HG02678 (cell line): ENCODE results near the gene TNKS1BP1.
"Not testable (repeated sequence)": the region's sequence is repeated elsewhere in the genome, so short reads cannot be mapped to it uniquely, and the experiment has no call there.

Experiments used
- ATAC-seq: cut with Tn5 transposase; IDR thresholded peaks from one replicate; pipeline ENCODE4 v1.9.1; 2021; ENCODE audit warnings: mild to moderate bottlenecking, moderate library complexity; ENCODE audit not compliant: unreplicated experiment

TNKS1BP1 gene

DNA sequence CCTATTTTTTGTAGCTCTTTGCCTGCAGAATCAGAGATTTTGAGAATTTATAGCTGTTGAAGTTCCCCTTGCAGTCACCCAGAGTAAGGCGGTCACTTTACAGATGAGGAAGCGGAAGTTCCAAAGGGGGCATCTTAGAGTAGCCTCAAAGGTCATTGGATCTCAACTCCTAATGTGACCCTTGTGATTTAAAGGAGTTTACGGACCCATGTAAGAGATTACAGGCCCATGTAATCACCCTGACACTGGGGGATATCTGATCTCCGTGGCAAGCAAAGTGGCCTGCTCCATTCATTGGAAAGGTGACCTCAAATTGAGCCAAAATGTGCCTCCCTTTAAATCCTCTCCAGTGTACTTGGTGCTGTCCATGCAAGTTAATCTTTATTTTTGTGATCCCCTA is 29.1 kb upstream of the TNKS1BP1 start:
- no peak for ATAC-seq

DNA sequence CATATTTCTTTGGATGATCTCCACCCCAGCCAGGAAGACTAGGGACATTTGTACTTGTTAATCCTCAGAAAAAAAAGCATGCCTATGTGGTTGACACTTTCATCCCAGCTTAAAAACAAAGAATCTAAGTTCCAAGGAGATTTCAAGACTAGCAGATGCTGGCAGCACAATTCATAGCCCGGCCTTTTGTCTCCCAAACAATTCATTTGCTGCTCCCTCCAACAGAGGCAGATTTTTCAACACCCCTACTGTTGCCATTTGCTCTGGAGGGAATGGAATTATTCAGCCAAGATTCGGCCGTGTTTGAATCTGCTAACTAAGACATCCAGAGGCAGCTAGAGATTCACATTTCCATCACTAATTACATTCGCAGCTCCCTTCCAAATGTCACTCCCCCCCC is 28.7 kb upstream of the TNKS1BP1 start:
- no peak for ATAC-seq

DNA sequence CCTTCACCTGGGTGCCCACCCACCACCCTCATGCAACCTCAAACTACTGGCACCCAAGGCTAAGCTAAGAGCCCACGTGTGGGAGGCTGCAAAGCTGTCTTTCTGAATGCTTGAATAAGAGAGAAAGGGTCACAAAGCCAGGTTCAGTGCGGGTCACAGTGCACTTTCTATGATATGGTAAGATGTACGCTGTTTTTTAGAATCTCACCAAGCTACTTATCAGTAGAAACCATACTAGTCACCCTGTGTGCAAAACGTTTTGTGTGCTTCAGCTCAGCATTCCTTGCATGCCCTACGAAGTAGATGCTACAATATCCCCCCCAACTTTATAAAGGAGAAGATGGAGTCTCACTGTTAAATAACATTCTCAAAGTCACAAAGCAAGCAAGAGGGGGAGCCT is 28.3 kb upstream of the TNKS1BP1 start:
- no peak for ATAC-seq

DNA sequence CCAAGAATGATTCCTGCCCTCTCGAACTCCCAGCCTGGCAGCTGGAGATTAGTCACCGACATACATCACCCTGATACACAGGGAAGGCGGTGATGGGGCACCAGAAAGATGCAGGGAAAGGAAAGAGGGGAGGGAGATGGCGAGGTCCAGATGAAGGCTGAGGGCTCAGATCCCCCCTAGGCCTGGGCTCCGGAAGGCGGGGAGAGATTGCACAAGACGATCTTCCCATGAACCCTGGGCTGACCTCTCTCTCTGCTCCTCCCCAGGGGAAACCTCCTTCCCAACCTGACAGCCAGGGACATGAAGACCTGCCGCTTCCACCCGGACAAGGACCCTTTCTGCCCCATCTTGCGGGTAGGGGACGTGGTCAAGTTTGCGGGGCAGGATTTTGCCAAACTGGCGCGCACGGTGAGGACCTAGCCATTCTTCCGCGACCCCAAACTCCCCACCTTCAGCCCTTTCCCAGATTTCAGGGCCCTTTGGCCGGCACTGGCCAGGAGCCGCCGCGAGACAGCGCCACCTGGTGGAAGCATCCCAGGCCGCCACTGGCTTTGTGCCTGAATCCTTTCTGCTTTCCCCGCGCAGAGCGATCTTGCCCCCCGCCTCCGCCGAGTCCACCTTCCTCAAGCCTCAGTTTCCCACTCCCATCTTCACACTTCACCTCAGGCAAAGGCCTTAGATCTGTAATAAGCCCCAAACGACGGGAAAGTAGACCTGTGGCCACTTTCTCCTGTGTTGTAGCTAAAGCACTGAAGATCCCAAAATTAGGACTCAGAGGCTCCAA is 24.9 kb upstream of the TNKS1BP1 start:
- ATAC-seq, result no peak

GRCh38 chr11:57348636-57349313 is 24.0 kb upstream of the TNKS1BP1 start:
- ATAC-seq, result no peak

DNA sequence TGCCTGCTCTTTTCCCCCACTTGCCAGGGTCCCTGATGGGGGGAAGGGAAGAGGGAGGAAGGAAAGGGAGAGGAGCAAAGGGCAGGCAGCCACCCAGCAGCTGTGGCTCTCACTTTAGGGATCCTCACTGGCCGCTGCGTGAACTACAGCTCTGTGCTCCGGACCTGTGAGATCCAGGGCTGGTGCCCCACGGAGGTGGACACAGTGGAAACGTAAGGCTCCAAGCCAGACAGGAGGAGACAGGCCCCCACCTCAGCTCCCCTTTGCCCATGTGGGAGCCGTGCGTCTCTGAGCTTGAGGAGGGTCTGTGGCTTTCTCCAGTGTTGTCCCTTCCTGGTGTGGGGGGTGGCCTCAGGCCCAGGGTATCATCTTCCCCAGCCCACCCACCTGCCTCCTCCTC is 23.3 kb upstream of the TNKS1BP1 start:
- no peak for ATAC-seq

DNA sequence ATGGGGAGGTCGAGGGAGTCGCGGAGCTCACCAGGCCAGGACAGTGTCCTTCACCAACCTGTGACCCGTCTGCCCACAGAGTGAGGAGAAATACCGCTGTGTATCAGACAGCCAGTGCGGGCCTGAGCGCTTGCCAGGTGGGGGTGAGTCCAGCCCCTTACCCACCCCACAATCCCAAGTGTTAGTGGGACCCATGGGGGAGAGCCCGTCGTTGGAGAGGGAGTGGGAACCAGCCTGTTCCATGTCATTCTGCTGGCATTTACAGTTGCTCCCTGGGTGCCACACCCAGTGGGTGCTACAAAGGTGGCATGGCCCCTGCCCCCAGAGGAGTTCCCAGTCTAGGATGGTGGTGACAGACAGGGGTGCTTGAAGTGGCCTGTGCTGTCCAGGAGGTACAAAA is 22.6 kb upstream of the TNKS1BP1 start:
- ATAC-seq, result no peak

GRCh38 chr11:57345555-57346211 is 20.9 kb upstream of the TNKS1BP1 start:
- peak; percentile 75 for ATAC-seq

DNA sequence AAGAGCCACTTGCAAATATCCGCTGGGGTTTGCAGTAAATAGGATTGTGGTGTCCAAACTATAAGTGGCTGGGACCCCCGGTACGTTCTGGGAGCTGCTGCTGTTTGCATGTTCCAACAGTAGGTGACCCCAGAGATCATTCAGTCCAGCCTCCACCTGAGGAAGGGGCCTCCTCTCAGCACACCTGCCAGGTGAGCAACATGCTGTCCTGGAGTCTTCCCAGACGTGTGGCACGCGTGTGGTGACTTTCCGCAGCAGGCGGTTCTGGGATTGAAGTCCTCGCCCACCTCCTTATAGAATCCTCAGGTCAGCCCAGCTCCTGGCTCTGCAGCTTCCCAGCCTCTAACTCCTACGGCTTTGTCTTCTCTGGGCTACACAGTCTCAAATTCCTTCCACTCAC is 20.1 kb upstream of the TNKS1BP1 start:
- ATAC-seq, result no peak

DNA sequence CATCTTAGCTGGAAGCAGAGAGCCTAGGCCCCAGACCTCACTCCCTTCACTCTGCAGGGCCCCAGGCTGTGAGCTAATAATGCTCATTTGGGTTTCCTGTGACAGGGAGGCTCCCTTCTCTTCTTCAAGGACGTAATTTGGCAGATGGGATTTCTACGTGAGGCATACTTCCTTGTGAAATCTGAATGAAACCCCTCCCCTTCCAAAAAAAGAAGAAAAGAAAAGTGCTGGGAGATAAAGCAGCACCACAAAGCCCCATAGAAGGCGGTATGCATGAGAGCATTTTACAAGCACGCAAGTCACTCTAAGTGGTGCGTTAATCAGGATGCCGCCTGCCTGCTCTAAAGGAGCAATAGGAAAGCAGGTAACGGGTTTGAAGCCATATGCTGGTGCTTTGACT is 19.1 kb upstream of the TNKS1BP1 start:
- no peak for ATAC-seq

GRCh38 chr11:57342702-57343101 is 17.9 kb upstream of the TNKS1BP1 start:
- ATAC-seq, result no peak

- no peak for ATAC-seq
Observed at GRCh38 chr11:57341250-57341808, 16.6 kb upstream of the TNKS1BP1 start.

GRCh38 chr11:57340039-57340615 is 15.4 kb upstream of the TNKS1BP1 start:
- ATAC-seq, result no peak

- no peak for ATAC-seq
Observed at GRCh38 chr11:57339328-57339727, 14.6 kb upstream of the TNKS1BP1 start.

DNA sequence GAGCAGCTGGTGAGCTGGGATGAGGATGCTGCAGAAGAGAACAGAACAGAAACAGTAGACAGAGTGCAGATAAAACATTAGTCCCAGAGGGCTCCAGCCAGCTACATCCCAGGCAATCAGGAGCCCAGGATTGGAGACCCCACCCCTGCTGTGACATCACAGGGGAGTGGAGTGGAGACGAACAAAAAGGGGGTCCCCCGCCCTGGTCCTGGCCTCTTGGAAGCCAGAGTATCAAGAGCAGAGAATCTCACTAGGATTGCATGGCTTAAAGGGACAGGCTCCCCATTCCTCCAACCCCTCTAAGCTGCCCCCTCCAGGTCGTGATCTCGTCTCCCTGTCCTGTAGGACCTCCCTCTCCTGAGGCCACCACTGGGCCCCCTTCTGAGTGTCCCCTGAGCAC is 13.4 kb upstream of the TNKS1BP1 start, which contains the start of gene P2RX3:
Gene P2RX3 (plus strand): TSS at position 211 of the 400 bp plus-strand sequence. CDS start 199 bp downstream, outside the sequence.
- ATAC-seq, result no peak

GRCh38 chr11:57336856-57337255 is 12.1 kb upstream of the TNKS1BP1 start:
- not testable (repeated sequence) for ATAC-seq

- no peak for ATAC-seq
Observed at GRCh38 chr11:57336111-57336666, 11.4 kb upstream of the TNKS1BP1 start.

- ATAC-seq, result peak; percentile 100
Observed at GRCh38 chr11:57335343-57336110, 10.8 kb upstream of the TNKS1BP1 start, which contains the start of gene SSRP1. SSRP1 (minus strand) TSS chr11:57335892; CDS start chr11:57335121, 771 bp downstream.

- ATAC-seq, result peak; percentile 0
Observed at GRCh38 chr11:57335023-57335342, 10.2 kb upstream of the TNKS1BP1 start.
